Right lobe of liver (tissue), 6 donors: Measurements from ENCODE around the gene PDCD10. TPM values are rescaled to one million over a fixed set of nuclear protein-coding genes. Genes with fewer than 3 reads are reported as not detected.

Experiments used
- ATAC-seq, 4 donors: fragments of 200-7000 bp; cut with Tn5 transposase; one replicate each; pipeline ENCODE4 v1.9.1; 2020; ENCODE audit warnings: mild to moderate bottlenecking in 4 of 4, moderate library complexity in 4 of 4
- DNase-seq, 3 donors: peaks; one replicate each; pipeline ENCODE4 v3.0.0-alpha.2; 2020
- H3K27ac ChIP-seq, 3 donors: fragments of 200-600 bp; one replicate each; pipeline ENCODE4 v1.8.0; 2022
- H3K27me3 ChIP-seq, 2 donors: fragments of 200-600 bp; one replicate each; pipeline ENCODE4 v1.8.0; 2022
- H3K36me3 ChIP-seq, 4 donors: fragments of 200-600 bp; sonication (generic) in 1 of 4; one replicate each; pipeline versions ENCODE4 v1.5.1 to v1.8.0; 2017 to 2022; ENCODE audit warnings: control low read depth in 1 of 4
- H3K4me1 ChIP-seq, 4 donors: fragments of 200-600 bp; sonication (generic) in 1 of 4; one replicate each; pipeline versions ENCODE4 v1.5.1 to v1.8.0; 2017 to 2022; ENCODE audit warnings: control low read depth in 1 of 4
- H3K4me3 ChIP-seq, 3 donors: fragments of 200-600 bp; one replicate each; pipeline ENCODE4 v1.8.0; 2022
- H3K9me3 ChIP-seq, 4 donors: fragments of 200-600 bp; sonication (generic) in 1 of 4; one replicate each; pipeline versions ENCODE4 v1.5.1 to v1.8.0; 2017 to 2022; ENCODE audit warnings: control low read depth in 1 of 4
- POLR2A ChIP-seq: fragments of 450-650 bp; IDR thresholded peaks from one replicate; pipeline ENCODE4 v1.6.1; 2017; ENCODE audit warnings: antibody characterized with exemption, mild to moderate bottlenecking
- WGBS: methylation state at CpG from one replicate; pipeline ENCODE4 v1.1.6; 2018; ENCODE audit warnings: low coverage, low lambda C conversion rate; ENCODE audit not compliant: insufficient coverage; ENCODE audit errors: missing lambda C conversion rate; 5-methylcytosine and 5-hydroxymethylcytosine counted together
- intact Hi-C, 2 donors: fragments of 100-400 bp; cut with DNase I; formaldehyde crosslinking; loops; one replicate each; pipeline versions ENCODE4 v1.11.2 to v1.14.1; 2022
- total RNA-seq, 6 experiments: library from RNA; depleted of rRNA in 2 of 6; stranded (reverse); fragments of >200 nt in 2 of 6; fragmentation: NEBNext Ultra II Directional in 3 of 6; extraction: Animal tissue kit (Norgen Biotek cat#: 25700) in 3 of 6; gene quantifications; one replicate each; pipeline versions ENCODE4 v1.1.0 to v1.2.4, GENCODE V29; 2016 to 2023
- TF ChIP-seq, protein P1 (sequence below), 4 donors: fragments of 200-600 bp in 3 of 4; fragments of 450-650 bp in 1 of 4; IDR thresholded peaks; one replicate each; pipeline versions ENCODE4 v1.5.1 to v1.8.0; 2016 to 2022; ENCODE audit warnings: antibody characterized with exemption in 4 of 4, mild to moderate bottlenecking in 2 of 4
- donor health status: DM: no; HTN: yes; CAD: no.
- donor health status: DM: no; HTN: no; CAD: no.
- donor health status: DM: no; HTN: no; CAD: no.
- donor health status: DM: no; HTN: yes; CAD: no.
- donor health status: DM: no; HTN: yes; CAD: no.

Gene PDCD10
- total RNA-seq, 6 experiments from 2014 or later = 12.9 to 39.1 (median 22.2) TPM

- no peak for TF ChIP-seq POLR2A
- TF ChIP-seq, protein P1, sequence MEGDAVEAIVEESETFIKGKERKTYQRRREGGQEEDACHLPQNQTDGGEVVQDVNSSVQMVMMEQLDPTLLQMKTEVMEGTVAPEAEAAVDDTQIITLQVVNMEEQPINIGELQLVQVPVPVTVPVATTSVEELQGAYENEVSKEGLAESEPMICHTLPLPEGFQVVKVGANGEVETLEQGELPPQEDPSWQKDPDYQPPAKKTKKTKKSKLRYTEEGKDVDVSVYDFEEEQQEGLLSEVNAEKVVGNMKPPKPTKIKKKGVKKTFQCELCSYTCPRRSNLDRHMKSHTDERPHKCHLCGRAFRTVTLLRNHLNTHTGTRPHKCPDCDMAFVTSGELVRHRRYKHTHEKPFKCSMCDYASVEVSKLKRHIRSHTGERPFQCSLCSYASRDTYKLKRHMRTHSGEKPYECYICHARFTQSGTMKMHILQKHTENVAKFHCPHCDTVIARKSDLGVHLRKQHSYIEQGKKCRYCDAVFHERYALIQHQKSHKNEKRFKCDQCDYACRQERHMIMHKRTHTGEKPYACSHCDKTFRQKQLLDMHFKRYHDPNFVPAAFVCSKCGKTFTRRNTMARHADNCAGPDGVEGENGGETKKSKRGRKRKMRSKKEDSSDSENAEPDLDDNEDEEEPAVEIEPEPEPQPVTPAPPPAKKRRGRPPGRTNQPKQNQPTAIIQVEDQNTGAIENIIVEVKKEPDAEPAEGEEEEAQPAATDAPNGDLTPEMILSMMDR (IDR thresholded peaks at IDR 0.05) = no peak
- H3K27ac ChIP-seq = no peak overlapping the region
- H3K36me3 ChIP-seq = no peaks in the 10 kb centered on the region
- H3K4me1 ChIP-seq = no peaks in the 10 kb centered on the region
- no peak for DNase-seq
- no peak for ATAC-seq
- intact Hi-C loops = no loop called here
- WGBS = 50% methylated on average over 4 of the region's 4 CpGs
- no peaks in the 10 kb centered on the region for H3K9me3 ChIP-seq
- H3K4me3 ChIP-seq = no peak overlapping the region
- no peaks in the 10 kb centered on the region for H3K27me3 ChIP-seq
Measured at GRCh38 chr3:167776066-167776685, 41.5 kb upstream of the PDCD10 start.

- intact Hi-C loops = no loop called here
Measured at GRCh38 chr3:167773584-167773983, 38.9 kb upstream of the PDCD10 start.

DNA sequence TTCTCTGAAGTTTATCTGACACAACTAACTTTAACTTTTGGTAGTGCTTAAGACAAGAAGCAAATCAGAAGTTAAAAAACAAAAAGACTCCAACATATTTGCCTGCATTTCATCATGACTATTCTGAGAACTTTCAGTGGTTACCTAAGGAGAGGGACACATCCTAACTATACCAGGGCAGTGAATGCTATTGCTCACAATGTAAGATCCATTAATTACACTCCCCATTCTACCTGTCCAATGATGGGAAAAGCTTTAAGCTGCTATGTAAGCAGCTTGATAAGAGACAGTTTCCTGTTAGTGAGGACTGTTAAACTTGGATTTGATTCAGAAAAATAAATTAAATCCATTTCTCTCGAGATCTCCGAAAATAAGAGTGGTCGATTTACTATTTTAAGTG lies 38.3 kb upstream of the PDCD10 start:
- Histone ChIP-seq H3K4me1 (no peaks in the 10 kb centered on the region), H3K9me3 (no peaks in the 10 kb centered on the region), H3K36me3 (no peaks in the 10 kb centered on the region), H3K4me3 (no peak overlapping the region), H3K27me3 (no peaks in the 10 kb centered on the region), H3K27ac (no peak overlapping the region)
- 78% methylated on average over 3 of the region's 3 CpGs for WGBS
- intact Hi-C loops = no loop called here
- TF ChIP-seq, protein P1 (IDR thresholded peaks at IDR 0.05) = no peak
- no peak for TF ChIP-seq POLR2A
- ATAC-seq (no peak), DNase-seq (no peak)

More at GRCh38 chr3:167773584-167773983, 38.9 kb upstream of the PDCD10 start:
- no peaks in the 10 kb centered on the region for H3K27me3 ChIP-seq
- TF ChIP-seq, protein P1 (IDR thresholded peaks at IDR 0.05) = no peak
- no peak for TF ChIP-seq POLR2A
- H3K4me3 ChIP-seq = no peak overlapping the region
- 58% methylated on average over 1 of the region's 1 CpG for WGBS
- no peak overlapping the region for H3K27ac ChIP-seq
- ATAC-seq = no peak
- H3K9me3 ChIP-seq = no peaks in the 10 kb centered on the region
- no peaks in the 10 kb centered on the region for H3K36me3 ChIP-seq
- no peak for DNase-seq
- no peaks in the 10 kb centered on the region for H3K4me1 ChIP-seq

DNA sequence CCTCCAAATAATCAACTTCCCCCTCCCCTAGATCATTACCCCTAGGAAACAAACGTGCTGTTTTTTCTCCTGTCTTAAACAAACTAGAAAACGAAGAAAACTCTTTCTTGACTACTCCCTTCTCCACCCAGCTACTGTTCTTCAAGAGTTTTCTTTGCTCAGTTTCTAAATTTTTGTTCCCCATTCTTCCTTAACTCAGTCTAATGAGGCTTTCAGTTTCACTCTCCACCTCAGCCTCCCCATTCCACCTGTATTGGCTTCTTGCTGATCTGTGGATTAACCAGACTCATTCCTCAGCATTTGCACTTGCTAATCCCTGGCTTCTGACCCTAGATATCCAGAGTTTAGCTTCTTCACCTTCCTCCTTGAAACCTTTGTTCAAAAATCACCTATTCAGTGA lies 27.6 kb upstream of the PDCD10 start:
- TF ChIP-seq, protein P1 (IDR thresholded peaks at IDR 0.05) = no peak
- TF ChIP-seq POLR2A = no peak
- H3K27ac ChIP-seq = no peak overlapping the region
- no peak for ATAC-seq

More for the DNA sequence above, 27.6 kb upstream of the PDCD10 start:
- Histone ChIP-seq H3K27me3 (no peaks in the 10 kb centered on the region), H3K36me3 (no peaks in the 10 kb centered on the region), H3K4me1 (no peaks in the 10 kb centered on the region), H3K4me3 (no peak overlapping the region), H3K9me3 (no peaks in the 10 kb centered on the region)
- intact Hi-C loops = no loop called here
- DNase-seq = no peak
- 37% methylated on average over 2 of the region's 2 CpGs for WGBS
